ENCODE measurements around the gene HEATR5A.
"Not testable (repeated sequence)": the region's sequence is repeated elsewhere in the genome, so short reads cannot be mapped to it uniquely, and the experiment has no call there.

HEATR5A gene

DNA sequence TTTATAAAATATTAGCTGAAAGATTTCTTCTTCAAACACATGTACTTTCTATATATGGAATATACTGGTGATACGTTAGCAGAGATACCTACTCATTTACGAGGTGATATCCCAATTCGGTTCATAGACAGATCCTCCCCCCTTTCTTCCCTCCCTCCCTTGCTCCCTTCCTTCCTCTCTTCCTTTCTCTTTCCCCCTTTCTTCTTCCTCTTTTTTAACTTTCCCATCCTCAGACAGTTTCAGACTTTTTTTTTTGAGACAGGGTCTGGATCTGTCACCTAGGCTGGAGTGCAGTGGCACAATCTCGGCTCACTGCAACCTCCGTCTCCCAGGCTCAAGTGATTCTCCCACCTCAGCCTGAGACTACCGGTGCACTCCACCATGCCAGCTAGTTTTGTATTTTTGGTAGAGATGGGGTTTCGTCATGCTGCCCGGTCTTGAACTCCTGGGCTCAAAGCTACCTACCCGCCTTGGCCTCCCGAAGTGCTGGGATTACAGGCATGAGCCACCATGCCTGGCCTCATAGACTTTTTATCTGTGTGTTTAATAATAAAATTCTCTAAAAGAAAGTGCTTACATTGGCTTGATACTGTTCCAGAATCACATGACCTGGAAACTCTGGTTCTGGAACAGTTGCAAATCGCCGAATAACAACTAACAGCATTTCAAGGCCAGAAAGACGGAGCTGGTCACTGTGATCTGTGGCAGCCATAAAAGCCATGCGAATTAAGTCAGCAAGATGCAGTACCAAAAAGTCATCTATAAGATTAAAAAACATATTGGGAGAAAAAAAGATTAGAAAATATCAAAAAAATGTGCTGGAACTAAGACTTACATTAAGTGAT is 99.2 kb downstream of the HEATR5A start:
- DNase-seq: no peak

DNA sequence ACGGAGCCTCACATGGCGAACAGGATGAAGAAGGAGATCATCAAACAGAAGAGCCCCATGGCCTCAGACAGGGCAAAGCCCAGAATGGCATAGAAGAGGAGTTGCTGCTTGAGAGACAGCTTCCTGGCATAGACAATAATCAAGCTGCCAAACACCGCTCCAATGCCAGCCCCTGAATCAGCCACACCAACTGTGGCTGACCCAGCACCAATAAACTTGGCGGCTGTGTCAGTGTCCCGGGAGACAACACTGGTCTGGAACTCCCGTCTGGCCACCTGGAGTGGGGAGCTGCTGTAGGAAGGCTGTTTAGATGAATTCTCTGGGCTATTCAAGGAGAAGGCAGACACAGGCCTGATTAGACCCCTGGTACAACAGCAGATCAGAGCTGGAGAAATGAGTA is 100.1 kb downstream of the HEATR5A start:
- DNase-seq: no peak

DNA sequence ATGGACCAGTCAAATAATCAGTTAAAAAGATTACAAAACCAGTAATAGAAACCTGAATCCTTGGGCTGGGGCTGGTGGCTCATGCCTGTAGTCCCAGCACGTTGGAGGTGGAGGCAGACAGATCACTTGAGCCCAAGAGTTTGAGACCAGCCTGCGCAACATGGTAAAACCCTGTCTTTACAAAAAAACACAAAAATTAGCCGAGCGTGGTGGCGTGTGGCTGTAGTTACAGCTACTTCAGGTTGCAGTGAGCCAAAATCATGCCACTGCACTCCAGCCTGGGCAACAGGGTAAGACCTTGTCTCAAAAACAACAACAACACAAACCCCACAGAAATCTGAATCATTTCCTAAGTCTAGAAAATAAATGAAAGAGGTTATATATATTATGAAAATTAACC is 100.6 kb downstream of the HEATR5A start:
- DNase-seq: no peak

GRCh38 chr14:31312934-31313333 is 107.4 kb downstream of the HEATR5A start:
- DNase-seq: no peak

DNA sequence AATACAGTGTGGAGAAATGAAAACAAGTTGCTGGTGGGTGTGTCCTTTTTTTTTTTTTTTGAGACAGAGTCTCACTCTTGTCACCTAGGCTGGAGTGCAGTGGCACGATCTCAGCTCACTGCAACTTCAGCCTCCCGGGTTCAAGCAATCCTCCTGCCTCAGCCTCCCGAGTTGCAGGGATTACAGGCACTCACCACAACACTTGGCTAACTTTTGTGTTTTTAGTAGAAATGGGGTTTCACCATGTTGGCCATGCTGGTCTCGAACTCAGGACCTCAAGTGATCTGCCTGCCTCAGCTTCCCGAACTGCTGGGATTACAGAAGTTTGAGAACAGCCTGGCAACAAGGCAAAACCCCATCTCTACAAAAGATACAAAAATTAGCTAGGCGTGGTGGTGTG is 108.0 kb downstream of the HEATR5A start:
- not testable (repeated sequence) for DNase-seq

- DNase-seq: no peak
These were observed 112.7 kb downstream of the HEATR5A start for GRCh38 chr14:31307618-31308017.

GRCh38 chr14:31307198-31307597 is 113.2 kb downstream of the HEATR5A start:
- DNase-seq: no peak

DNA sequence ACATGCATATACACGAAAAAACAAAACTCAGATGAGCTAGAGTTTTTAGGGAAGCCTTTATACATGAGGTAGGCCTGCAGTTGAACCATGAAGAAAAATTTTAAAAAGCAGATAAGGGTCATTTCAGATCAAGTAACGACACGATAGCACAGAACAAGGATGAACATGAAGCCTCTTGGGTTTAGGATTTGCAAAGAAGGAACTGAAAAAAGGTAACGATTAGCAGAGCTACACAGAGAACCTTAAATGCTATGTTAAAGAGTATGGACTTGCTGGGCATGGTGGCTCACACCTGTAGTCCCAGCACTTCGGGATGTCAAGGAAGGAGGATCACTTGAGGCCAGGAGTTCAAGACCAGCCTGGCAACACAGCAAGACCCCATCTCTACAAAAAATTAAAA is 116.7 kb downstream of the HEATR5A start:
- no peak for DNase-seq

DNA sequence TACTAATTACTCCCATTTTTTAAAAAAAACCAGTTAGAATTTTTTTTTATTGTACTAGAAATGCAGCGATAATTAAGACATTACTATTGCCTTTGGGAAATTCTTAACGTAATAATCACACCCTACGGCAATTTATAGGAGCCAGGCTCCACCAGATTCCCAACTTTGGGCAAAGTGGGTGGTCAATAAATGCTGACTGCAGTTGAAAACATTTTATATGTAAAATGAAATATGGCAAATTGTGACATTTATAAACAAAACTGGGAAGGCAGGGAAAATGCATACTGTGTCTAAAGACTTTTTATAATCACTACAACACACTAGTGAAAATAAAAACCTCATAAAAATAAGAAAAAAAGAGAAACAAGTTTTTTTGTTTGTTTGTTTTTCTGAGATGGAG is 119.5 kb downstream of the HEATR5A start:
- no peak for DNase-seq

- DNase-seq: no peak
These were observed 120.1 kb downstream of the HEATR5A start for GRCh38 chr14:31300296-31300695.

- DNase-seq: no peak
These were observed 122.5 kb downstream of the HEATR5A start for GRCh38 chr14:31297701-31298344.

- no peak for DNase-seq
These were observed 123.2 kb downstream of the HEATR5A start for GRCh38 chr14:31297112-31297511.

DNA sequence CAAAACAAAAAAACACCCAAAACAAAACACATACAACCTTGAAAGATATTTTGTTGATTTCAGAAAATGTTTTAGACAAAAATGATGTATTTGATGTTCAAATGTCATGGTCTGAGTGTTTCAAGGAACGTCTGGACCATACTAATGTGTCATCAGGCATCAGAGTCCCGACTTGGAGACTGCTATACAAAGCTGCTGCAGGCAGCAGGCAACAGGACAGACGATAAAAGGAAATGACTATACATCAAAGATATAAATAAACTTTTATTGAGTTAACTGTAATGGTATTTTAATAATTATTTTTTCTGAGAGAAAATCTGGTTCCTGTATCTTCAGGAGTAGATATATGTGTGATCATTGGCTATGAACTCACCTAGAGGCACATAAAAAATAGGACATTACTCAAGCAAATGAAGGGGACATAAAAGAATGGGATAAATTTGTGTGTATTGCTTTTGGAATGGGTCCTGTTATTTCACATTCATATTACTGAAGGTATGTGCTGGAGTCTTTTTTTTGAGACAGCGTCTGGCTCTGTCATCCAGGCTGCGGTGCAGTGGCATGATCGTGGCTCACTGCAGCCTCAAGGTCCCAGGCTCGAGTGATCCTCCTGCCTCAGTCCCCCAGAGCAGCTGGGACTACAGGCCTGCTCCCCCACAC is 125.5 kb downstream of the HEATR5A start:
- no peak for DNase-seq

- no peak for DNase-seq
These were observed 127.3 kb downstream of the HEATR5A start for GRCh38 chr14:31292937-31293616.

DNA sequence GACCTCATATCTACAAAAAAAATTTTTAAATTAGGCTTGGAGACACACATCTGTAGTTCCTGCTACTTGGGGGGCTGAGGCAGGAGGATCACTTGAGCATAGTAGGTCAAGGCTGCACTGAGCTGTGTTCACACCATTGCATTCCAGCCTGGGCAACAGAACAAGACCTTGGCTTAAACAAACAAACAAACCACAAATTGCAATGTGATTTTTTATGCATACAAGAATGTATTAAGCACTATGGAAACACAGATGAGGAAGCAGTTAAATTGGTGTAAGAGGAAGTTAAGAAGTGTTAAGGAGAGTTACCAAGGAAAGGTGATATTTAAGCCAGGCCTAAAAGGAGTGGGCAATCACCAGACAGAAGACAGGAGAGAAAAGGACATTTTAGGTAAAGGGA is 129.1 kb downstream of the HEATR5A start:
- no peak for DNase-seq

- DNase-seq: no peak
These were observed 132.9 kb downstream of the HEATR5A start for GRCh38 chr14:31287294-31287972.

DNA sequence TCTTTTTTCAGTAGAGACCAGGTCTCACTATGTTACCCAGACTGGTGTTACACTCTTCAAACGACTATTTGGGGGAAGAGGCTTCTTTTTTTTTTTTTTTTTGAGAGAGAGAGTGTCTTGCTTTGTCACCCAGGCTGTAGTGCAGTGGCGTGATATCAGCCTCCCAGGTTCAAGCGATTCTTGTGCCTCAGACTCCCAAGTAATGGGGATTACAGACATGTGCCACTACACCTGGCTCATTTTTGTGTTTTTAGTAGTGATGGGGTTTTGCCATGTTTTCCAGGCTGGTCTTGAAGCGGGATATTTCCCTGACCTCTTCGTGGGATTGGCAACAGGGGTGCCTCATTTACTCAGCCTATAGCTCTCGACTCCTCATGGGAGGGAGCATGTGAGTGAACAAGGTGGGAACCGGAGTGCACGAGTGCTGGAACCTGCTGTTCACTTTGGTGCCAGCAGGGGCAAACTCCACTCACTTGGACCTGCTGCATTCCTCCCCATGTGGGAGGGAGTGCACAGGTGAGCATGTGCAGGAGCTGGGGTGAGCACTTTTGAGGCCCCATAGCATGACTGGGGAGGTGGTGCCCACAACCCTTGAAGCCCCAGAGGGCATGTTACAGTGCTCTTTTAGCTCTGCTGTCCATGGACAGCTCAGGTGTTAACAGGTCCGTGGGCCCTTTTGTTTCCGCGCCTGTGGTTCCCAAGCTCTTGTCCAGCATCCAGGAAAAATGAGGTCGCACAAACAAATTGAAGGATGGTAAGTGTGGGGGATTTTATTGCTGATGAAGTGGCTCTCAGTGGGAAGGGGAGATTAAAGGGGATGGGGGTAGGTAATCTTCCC is 133.7 kb downstream of the HEATR5A start:
- peak in 1 of 4 experiments; percentile 3 for DNase-seq

GRCh38 chr14:31283578-31284252 is 136.6 kb downstream of the HEATR5A start:
- DNase-seq: no peak

DNA sequence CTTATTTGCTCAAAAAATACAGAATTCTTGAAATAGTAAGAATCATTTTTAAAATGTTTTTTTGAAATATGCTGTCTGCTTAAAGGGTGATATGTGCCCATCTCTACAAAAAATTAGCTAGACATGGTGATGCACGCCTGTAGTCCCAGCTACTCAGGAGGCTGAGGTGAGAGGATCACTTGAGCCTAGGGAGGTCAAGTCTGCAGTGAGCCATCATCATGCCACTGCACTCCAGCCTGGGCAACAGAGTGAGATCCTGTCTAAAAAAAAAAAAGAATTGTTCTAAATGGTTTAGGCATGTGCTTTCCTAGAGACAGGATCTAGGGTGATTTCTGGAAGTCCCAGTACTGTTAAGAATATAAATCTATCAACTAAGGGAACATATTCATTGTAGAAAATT is 137.2 kb downstream of the HEATR5A start:
- no peak for DNase-seq

GRCh38 chr14:31280871-31281220 is 139.5 kb downstream of the HEATR5A start:
- no peak for DNase-seq

DNA sequence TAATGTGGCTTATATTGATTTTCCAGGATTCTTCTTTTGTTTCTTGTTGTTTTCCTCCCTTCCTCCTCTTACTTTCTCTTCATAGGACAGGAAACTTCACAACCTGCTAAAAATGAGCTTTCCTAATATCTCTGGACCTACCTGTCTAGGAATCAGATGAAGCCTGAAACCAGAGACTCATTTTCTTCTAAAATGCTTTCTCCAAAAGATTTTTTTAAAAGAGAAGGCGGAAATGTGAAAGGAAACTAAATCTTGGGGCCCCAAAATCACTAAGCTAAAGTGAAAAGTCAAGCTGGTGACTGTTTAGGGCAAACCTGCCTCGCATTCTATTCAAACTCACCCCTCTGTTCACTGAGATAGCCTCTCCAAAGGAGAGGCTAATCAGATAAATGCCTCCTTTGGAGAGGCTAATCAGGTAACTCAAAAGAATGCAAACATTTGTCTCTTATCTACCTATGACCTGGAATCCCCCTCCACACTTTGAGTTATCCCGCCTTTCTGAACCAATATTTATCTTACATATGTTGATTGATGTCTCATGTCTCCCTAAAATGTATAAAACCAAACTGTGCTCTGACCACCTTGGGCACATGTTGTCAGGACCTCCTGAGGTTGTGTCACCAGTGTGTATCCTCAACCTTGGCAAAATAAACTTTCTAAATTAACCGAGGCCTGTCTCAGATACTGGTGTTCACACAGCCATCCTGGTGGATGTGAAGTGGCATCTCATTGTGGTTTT is 140.0 kb downstream of the HEATR5A start:
- DNase-seq: no peak
